DMS153 treated with DMSO at 0.1 percent for 48 hours (cell line): ENCODE results near the gene SEC14L1.
"Not testable (repeated sequence)": the region's sequence is repeated elsewhere in the genome, so short reads cannot be mapped to it uniquely, and the experiment has no call there.

Experiments used
- DNase-seq: peaks from one replicate; lab custom pipeline; 2025; ENCODE audit not compliant: unreplicated experiment; lab: John Stamatoyannopoulos, UW

Gene SEC14L1

DNA sequence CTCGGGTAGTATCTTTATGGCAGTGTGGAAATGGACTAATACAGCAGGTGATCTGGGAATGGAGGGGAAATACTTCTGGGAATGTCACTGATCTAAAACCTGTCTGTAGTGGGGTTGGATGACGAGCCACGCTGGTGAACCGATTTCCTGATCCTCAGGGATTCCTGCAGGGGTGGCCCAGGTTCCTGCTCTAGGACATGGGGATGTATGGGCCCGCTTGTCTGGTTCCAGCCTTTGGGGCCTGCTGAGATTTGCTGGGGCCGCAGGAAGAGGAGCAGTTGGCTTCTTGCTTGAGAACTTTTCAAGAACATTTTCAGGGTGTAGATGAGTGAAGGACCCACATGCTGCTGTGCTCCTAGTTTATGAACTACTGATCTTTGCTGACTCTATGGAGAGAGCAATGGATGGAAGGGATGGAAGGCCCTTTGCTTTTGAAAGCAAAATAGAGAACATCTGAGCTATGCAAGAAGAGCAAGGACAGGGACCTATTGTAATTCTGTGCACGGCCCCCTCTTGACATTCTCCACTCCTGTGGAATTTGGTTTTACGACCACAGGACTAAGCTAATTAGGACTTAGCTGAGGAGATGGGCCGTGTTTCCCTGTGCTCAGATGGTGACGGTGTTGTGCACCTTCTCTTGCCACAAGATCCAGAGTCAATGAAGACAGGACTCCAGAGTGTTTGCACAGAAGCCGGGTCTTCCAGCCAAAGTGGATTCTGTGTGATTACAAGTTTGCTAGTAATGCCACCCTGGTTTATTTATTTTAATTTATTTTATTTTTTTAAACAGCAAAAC is 90.5 kb downstream of the SEC14L1 start:
- DNase-seq, result no peak

- no peak for DNase-seq
These were observed 92.4 kb downstream of the SEC14L1 start for GRCh38 chr17:77233127-77233526.

- DNase-seq, result no peak
These were observed 93.0 kb downstream of the SEC14L1 start for GRCh38 chr17:77233635-77234334.

- no peak for DNase-seq
These were observed 93.9 kb downstream of the SEC14L1 start for GRCh38 chr17:77234695-77235094.

- DNase-seq, result no peak
These were observed 94.7 kb downstream of the SEC14L1 start for GRCh38 chr17:77235370-77235941.

DNA sequence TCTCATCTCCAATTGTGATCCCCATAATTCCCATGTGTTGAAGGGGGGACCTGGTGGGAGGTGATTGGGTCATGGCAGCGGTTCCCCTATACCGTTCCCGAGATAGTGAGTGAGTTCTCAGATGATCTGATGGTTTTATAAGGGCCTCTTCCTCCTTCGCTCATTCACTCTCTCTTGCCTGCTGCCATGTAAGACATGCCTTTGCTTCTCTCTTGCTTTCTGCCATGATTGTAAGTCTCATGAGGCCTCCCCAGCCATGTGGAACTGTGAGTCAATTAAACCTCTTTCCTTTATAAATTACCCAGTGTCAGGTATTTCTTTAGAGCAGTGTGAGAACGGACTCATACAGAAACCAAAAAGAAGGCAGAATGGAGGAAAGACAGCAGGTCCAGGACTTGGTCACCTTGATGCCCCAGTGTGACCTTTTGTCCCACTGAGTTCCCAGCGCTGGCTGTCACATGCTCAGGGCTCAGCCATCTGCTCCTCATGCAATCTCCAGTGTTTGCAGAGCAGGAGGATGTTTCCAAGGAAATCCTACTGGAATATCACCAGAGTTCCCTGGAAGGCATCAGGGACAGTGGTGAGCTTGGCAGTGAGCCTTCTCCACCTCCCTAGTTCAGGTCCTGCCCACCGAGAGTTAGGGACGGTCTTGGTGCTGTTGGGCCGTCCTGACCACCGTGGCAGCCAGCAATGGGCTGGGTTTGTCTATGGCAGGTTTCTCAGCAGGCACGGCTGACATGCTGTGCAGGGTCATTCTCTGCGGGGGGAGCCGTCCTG is 96.7 kb downstream of the SEC14L1 start:
- no peak for DNase-seq

DNA sequence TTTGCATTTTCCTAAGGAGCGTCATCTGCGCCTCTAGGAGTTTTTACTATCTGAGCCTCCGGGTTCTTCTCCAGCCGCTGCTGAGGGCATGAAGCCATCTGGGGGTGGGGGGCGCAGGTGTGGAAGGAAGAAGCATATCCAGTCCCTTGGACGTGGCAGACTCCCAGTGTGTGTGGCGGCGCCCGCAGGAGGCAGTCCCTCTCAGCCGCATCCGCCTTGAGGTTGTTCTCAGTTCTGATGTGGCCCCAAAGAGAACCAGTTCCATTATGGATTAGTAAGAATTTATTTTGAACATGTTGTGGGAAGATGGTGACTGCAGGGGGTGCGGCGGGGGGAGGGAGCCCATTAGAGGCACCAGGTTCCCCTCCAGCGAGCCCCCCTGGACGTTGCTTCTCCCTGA is 100.2 kb downstream of the SEC14L1 start:
- no peak for DNase-seq

- DNase-seq, result no peak
These were observed 101.5 kb downstream of the SEC14L1 start for GRCh38 chr17:77242118-77242851.

DNA sequence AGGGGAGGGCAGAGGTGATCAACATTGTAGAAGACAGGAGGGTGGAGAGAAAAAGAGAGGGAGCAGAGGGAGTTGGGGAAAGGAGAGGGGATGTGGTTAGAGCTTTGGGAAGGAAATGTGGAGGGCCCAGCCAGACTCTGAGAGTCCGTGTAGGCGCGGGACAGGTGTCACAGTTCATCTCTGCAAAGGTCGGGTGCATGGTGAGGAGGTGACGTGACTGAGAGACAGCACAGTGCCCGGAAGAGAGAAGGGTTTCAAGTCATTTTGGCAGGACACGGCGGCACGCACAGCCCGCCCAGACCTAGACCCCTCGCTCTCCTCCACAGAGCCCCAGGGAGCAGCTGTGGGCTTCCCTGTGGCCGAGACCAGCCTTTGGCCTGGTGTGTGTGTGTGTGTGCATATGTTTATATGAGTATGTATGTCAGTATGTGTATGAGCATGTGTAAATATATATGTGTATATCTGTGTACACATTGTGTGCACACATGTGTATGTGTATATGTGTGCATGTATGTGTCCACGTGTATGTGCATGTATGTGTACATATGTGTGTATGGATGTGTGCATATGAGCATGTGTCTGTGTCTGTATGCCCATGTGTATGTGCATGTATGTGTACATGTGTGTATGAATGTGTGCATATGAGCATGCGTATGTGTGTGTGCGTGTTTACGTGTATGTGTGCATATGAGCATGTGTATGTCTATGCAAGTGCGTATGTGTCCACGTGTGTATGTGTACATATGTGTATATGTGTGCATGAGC is 104.6 kb downstream of the SEC14L1 start:
- no peak for DNase-seq

- no peak for DNase-seq
These were observed 105.6 kb downstream of the SEC14L1 start for GRCh38 chr17:77246110-77247047.

DNA sequence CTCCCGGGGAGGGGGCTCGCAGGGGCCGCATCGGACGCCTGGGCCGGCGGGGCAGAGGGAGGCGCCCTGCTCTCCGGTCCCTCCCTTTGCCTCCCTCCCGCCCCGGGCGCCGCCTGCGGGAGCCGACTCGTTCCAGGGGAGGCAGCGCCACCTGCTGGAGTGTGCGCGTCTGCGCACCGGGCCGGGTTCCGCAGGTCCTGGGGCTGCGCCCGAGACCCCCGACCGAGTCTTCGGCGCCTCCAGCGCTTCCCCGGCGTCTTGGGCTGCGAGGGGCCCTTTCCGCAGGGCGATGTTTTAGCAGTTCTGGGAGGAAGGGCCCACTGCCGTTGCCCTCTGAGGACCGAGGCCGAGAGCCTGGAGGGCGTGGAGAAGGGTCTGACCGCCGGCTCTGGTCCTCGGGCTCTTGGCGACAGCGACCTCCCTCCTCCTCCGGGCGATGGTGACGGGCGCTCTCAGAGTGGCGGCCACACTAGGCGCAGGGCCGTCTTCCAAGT is 106.3 kb downstream of the SEC14L1 start:
- peak; percentile 34 for DNase-seq

DNA sequence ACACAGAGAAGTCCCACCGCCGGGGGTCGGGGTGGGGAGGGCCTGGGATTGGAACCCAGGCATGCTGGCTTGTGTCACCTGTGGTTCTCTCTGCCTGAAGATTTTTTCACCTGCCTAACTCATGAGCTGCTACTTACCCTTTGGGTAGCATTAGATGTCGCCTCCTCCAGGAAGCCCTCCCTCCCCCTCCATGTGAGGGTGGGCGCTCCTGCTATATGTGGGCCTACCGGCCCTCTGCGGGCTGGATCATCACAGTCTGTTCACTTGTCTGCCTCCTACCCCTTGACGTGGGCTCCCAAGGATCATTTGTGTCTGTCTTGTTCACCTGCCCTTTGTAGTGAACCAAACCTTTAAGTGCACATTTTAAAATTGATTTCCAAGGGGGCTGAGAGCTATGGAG is 106.8 kb downstream of the SEC14L1 start:
- DNase-seq, result no peak

- DNase-seq, result no peak
These were observed 107.7 kb downstream of the SEC14L1 start for GRCh38 chr17:77248216-77249114.

- DNase-seq, result no peak
These were observed 110.9 kb downstream of the SEC14L1 start for GRCh38 chr17:77251622-77252183.

- not testable (repeated sequence) for DNase-seq
These were observed 111.5 kb downstream of the SEC14L1 start for GRCh38 chr17:77252306-77252705.

DNA sequence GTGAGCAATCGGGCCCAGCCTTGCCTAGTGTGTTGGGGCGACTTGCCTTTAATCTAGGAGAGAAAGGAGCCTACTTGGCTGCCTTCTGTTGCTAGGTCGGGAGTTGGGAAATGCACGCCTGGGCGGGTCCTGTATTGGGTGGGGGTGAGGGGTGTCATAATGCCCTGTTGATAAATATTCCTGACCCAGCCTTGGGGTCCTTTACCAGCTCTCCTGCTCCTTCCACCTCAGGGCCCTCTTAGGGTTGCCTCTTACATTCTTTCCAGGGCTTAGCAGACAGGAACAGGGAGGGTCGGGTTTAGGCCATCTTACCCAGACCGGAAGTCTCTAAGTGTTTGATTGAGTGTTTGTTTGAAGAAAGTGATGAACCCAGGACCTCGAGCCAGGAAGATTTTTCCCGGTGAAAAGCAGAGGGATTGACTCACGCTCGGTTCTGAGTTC is 112.9 kb downstream of the SEC14L1 start:
- DNase-seq, result no peak
